Ascending aorta (tissue), 2 donors: ENCODE measurements around the gene STAG1. TPM values are rescaled to one million over a fixed set of nuclear protein-coding genes. Genes with fewer than 3 reads are reported as not detected.
"Not testable (repeated sequence)": the region's sequence is repeated elsewhere in the genome, so short reads cannot be mapped to it uniquely, and the experiment has no call there.

Experiments used
- DNase-seq, 2 donors: peaks; one replicate each; pipeline ENCODE4 v3.0.0-alpha.2; 2019; ENCODE audit warnings: low spot score in 2 of 2
- H3K27ac ChIP-seq, 2 donors: fragments of 200-600 bp; sonication (generic); one replicate each; pipeline ENCODE4 v1.5.1; 2016 to 2017; ENCODE audit warnings: mild to moderate bottlenecking in 1 of 2
- H3K27me3 ChIP-seq: fragments of 200-600 bp; sonication (generic); one replicate; pipeline ENCODE4 v1.5.1; 2017
- H3K36me3 ChIP-seq, 2 donors: fragments of 200-600 bp; sonication (generic); one replicate each; pipeline ENCODE4 v1.5.1; 2016
- H3K4me1 ChIP-seq, 2 donors: fragments of 200-600 bp; sonication (generic); one replicate each; pipeline ENCODE4 v1.5.1; 2016 to 2017; ENCODE audit warnings: mild to moderate bottlenecking in 1 of 2
- H3K4me3 ChIP-seq, 2 donors: fragments of 200-600 bp; sonication (generic); one replicate each; pipeline ENCODE4 v1.5.1; 2016 to 2017; ENCODE audit warnings: mild to moderate bottlenecking in 1 of 2
- H3K9me3 ChIP-seq, 2 donors: fragments of 200-600 bp; sonication (generic); one replicate each; pipeline ENCODE4 v1.5.1; 2016
- intact Hi-C: fragments of 100-400 bp; cut with DNase I; formaldehyde crosslinking; loops from one replicate; pipeline ENCODE4 v1.15.1; 2023
- total RNA-seq: library from RNA; depleted of rRNA; stranded (reverse); fragments of >200 nt; gene quantifications from one replicate; pipeline ENCODE4 v1.1.0, GENCODE V29; 2016
- TF ChIP-seq, protein P1 (sequence below), 3 experiments: fragments of 200-600 bp in 2 of 3; fragments of 450-650 bp in 1 of 3; sonication (generic) in 2 of 3; IDR thresholded peaks; one replicate each; pipeline ENCODE4 v1.5.1; 2016 to 2019; ENCODE audit warnings: antibody characterized with exemption in 3 of 3, mild to moderate bottlenecking in 1 of 3, moderate library complexity in 1 of 3

The STAG1 gene
- total RNA-seq, 1 donor from 2014 or later, result 27.2 TPM

DNA sequence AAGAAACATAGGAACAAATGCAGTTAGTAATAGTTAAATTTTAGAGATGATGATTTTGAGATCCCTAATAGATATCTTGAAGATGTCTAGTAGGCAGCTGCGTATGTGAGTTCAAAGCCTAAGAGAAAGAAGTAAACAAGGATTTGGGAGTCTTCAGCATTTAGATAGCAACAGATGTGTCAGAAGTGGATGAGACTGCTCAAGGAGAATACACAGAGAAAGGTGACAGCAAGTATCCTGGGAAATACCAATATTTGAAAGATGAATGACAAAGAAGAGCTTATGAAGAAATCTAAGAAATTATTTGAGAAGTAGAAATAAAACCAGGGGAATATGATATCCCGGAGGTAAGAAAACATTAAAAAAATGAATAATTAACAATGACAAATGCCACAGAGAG, 371.1 kb downstream of the STAG1 start:
- H3K4me3 ChIP-seq, result no peak overlapping the region

DNA sequence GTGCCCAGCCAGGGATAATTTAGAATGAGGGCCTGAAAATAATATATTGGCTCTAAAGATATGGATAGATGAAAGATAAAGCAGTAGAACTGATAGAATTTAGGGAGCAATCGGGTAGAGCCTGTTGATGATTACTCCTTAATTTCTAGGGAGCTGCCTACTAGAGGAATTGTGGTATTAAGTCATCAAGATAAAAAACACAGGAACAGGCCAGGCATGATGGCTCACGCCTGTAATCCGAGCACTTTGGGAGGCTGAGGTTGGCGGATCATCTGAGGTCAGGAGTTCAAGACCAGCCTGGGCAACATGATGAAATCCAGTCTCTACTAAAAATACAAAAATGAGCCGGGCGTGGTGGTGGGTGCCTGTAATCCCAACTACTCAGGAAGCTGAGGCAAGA, 371.6 kb downstream of the STAG1 start:
- Histone ChIP-seq H3K9me3 (no peaks in the 10 kb centered on the region), H3K36me3 (peaks cover 2 to 3% of the 10 kb centered on the region in 2 donors), H3K4me1 (no peaks in the 10 kb centered on the region), H3K27me3 (no peaks in the 10 kb centered on the region), H3K27ac (no peak overlapping the region), H3K4me3 (no peak overlapping the region)
- TF ChIP-seq, protein P1, sequence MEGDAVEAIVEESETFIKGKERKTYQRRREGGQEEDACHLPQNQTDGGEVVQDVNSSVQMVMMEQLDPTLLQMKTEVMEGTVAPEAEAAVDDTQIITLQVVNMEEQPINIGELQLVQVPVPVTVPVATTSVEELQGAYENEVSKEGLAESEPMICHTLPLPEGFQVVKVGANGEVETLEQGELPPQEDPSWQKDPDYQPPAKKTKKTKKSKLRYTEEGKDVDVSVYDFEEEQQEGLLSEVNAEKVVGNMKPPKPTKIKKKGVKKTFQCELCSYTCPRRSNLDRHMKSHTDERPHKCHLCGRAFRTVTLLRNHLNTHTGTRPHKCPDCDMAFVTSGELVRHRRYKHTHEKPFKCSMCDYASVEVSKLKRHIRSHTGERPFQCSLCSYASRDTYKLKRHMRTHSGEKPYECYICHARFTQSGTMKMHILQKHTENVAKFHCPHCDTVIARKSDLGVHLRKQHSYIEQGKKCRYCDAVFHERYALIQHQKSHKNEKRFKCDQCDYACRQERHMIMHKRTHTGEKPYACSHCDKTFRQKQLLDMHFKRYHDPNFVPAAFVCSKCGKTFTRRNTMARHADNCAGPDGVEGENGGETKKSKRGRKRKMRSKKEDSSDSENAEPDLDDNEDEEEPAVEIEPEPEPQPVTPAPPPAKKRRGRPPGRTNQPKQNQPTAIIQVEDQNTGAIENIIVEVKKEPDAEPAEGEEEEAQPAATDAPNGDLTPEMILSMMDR (IDR thresholded peaks at IDR 0.05), result no peak
- DNase-seq, result no peak
- intact Hi-C loops, result no loop called here

More for the DNA sequence above, 371.1 kb downstream of the STAG1 start:
- H3K36me3 ChIP-seq, result peaks cover 0 to 3% of the 10 kb centered on the region in 2 donors
- TF ChIP-seq, protein P1 (IDR thresholded peaks at IDR 0.05), result no peak
- DNase-seq, result no peak
- no peaks in the 10 kb centered on the region for H3K4me1 ChIP-seq
- H3K27ac ChIP-seq, result no peak overlapping the region
- H3K27me3 ChIP-seq, result no peaks in the 10 kb centered on the region
- no peaks in the 10 kb centered on the region for H3K9me3 ChIP-seq
- intact Hi-C loops, result no loop called here

DNA sequence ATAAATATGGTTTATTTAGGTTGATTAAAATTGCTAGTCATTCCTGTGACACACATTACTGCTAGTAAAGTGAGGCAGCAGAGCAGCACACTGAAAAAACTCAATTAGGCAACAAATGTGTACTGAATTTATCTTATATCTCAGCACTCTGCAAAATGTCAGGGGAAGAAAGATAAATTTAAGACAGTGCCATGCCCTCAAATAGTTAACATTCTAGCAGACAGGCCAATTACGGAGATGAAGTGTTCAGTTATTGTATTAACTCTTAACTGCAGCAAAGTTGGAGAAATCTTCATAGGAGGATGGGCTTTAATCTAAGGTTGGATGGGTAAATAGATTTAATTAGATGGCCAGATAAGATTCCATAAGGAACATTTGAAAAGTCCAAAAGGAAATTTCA, 374.2 kb downstream of the STAG1 start:
- intact Hi-C loops, result no loop called here
- no peak overlapping the region for H3K27ac ChIP-seq
- no peak for DNase-seq
- TF ChIP-seq, protein P1 (IDR thresholded peaks at IDR 0.05), result no peak
- no peaks in the 10 kb centered on the region for H3K4me1 ChIP-seq
- H3K4me3 ChIP-seq, result no peak overlapping the region
- no peaks in the 10 kb centered on the region for H3K27me3 ChIP-seq
- H3K9me3 ChIP-seq, result no peaks in the 10 kb centered on the region
- peaks cover 3 to 10% of the 10 kb centered on the region in 2 donors for H3K36me3 ChIP-seq

DNA sequence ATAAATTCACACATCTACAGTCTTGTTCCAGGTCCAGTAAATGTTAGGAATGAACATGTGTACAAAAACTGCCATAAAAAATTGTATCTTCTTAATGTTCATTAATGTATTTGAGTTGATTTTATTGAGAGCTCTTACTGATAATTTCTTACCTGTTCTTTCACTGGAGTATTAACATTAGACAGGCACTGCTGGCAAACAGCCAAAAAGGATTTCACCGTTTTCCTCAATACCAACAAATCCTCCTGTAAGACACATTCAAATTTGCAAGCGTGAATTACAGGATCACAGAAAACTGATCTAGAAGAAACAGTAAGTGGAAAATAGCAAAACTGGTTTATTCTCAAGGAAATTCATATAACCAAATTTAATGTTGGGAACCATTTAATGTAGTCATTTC, 374.7 kb downstream of the STAG1 start:
- H3K27ac ChIP-seq, result no peak overlapping the region
- no peak for DNase-seq
- peaks cover 3 to 10% of the 10 kb centered on the region in 2 donors for H3K36me3 ChIP-seq
- intact Hi-C loops, result no loop called here
- H3K27me3 ChIP-seq, result no peaks in the 10 kb centered on the region
- H3K4me1 ChIP-seq, result no peaks in the 10 kb centered on the region
- TF ChIP-seq, protein P1 (IDR thresholded peaks at IDR 0.05), result no peak
- H3K4me3 ChIP-seq, result no peak overlapping the region
- H3K9me3 ChIP-seq, result no peaks in the 10 kb centered on the region

DNA sequence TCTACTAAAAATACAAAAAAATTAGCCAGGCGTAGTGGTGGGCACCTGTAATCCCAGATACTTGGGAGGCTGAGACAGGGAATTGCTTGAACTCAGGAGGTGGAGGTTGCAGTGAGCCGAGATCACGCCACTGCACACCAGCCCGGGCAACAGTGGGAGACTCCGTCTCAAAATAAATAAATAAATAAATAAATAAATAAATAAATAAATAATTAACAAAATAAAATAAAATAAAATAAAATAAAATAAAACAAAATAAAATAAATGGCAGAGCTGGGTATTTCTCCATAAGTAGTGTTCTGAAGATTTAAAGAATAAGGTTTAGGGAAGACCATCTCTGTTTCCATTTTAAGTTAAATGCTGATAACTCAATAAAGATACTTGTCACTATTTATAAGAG, 376.4 kb downstream of the STAG1 start:
- H3K9me3 ChIP-seq, H3K36me3 ChIP-seq, H3K27ac ChIP-seq, H3K4me1 ChIP-seq, intact Hi-C loops, H3K4me3 ChIP-seq, DNase-seq, H3K27me3 ChIP-seq: not testable (repeated sequence)

DNA sequence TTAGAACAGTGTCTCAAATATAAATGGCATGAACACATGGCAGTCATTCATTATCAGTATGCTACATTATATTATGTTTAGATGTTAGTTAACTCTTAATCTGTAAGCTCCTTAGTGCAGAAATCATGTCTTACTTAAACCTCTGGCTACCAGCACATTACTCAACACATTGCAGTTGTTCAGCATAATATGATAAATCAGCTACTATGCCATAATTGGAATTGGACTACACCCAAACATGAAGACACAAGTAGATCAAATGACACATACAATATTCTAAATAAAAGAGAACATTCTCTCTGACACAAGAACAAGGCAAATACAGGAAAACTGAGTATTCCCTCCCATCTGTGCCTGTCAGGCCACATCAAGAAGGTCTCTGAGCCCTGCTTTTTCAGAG, 385.9 kb downstream of the STAG1 start:
- H3K9me3 ChIP-seq, result no peaks in the 10 kb centered on the region
- no peak overlapping the region for H3K27ac ChIP-seq
- no peak overlapping the region for H3K4me3 ChIP-seq
- H3K36me3 ChIP-seq, result peaks cover 10 to 19% of the 10 kb centered on the region in 2 donors
- H3K4me1 ChIP-seq, result no peaks in the 10 kb centered on the region
- TF ChIP-seq, protein P1 (IDR thresholded peaks at IDR 0.05), result no peak
- intact Hi-C loops, result no loop called here
- no peak for DNase-seq
- no peaks in the 10 kb centered on the region for H3K27me3 ChIP-seq
